HG03571 (cell line): ENCODE results near the gene MSN.

Experiments
- ATAC-seq: cut with Tn5 transposase; IDR thresholded peaks from one replicate; pipeline ENCODE4 v1.9.1; 2021; ENCODE audit not compliant: unreplicated experiment

The MSN gene

GRCh38 chrX:65783746-65784145 lies 116.3 kb downstream of the MSN start:
- ATAC-seq: no peak
